ENCODE measurements around the gene CYP4A22. TPM values are rescaled to one million over a fixed set of nuclear protein-coding genes. Genes with fewer than 3 reads are reported as not detected.

Gene CYP4A22
- total RNA-seq, 1 experiment from 2014 or later = not detected

Other genes starting within 250 kb of the CYP4A22 start
- gene CYP4A11, start 196.0 kb upstream of the CYP4A22 start, total RNA-seq (2014; rRNA removed; shearing (Covaris generic)) = not detected in 2 replicates
- gene CYP4X1, start 113.8 kb upstream of the CYP4A22 start, total RNA-seq (2014; rRNA removed; shearing (Covaris generic)) = 0.03 TPM in 2 replicates
- gene CYP4Z1, start 70.2 kb upstream of the CYP4A22 start, total RNA-seq (2014; rRNA removed; shearing (Covaris generic)) = not detected in 2 replicates
- not detected in 2 replicates for gene PDZK1IP1, start 52.6 kb downstream of the CYP4A22 start, total RNA-seq (2014; rRNA removed; shearing (Covaris generic))
- gene TAL1, start 94.8 kb downstream of the CYP4A22 start, total RNA-seq (2014; rRNA removed; shearing (Covaris generic)) = 0.03 and 0.10 TPM in 2 replicates
- gene STIL, start 176.7 kb downstream of the CYP4A22 start, total RNA-seq (2014; rRNA removed; shearing (Covaris generic)) = 23.8 and 30.6 TPM in 2 replicates
- gene CMPK1, start 196.3 kb downstream of the CYP4A22 start, total RNA-seq (2014; rRNA removed; shearing (Covaris generic)) = 69.6 and 79.3 TPM in 2 replicates